ENCODE measurements around the gene PMM1. TPM values are rescaled to one million over a fixed set of nuclear protein-coding genes. Genes with fewer than 3 reads are reported as not detected.

PMM1 gene
- polyA plus RNA-seq, 2 of the 4 experiments (the other 2 are of a cell fraction), result 23.5 to 28.7 TPM

DNA sequence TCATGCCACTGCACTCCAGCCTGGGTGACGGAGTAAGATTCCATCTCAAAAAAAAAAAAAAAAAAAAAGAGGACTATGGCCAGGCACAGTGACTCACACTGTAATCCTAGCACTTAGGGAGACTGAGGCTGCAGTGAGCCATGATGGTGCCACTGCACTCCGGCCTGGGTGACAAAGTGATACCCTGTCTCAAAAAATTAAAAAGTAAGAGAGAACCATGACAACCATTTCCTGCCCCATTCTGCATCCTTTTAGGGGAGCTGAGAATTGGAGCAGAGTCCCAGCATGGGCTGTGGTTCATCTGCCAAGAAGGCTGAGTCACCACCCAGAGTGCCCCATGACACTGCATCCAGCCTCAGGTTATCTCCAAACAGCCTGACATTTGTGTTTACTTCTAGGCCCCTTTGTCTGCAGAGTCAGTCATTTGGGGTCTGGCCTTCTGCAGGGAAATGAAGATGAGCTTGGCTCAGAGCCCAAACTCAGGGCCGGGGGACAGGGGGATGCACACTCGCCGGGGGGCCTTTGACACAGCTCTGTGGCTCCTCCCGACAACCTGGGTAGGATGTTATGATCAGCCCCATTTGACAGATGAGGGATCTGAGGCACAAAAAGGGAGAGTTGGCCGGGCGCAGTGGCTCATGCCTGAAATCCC, 24.1 kb downstream of the PMM1 start:
- H3K4me1 ChIP-seq, result peaks cover 54% of the 10 kb centered on the region
- TF ChIP-seq CEBPB (IDR thresholded peaks at IDR 0.05) (no peak), MAFK (IDR thresholded peaks at IDR 0.05; ENCODE audit: partially characterized antibody) (peak; percentile 71), FOSL2 (IDR thresholded peaks at IDR 0.05) (0 out of 2 replicates have a peak, but pooled peaks have one; percentile 26), FOSL2 (CRISPR knock-in tag; IDR thresholded peaks at IDR 0.05) (peak; percentile 80), JUNB (IDR thresholded peaks at IDR 0.05) (peak; percentile 41; the same call in 1 of the 2 replicates), NFE2L2 (conservative IDR thresholded peaks at IDR 0.05; ENCODE audit: low read length) (0 out of 2 replicates have a peak, but pooled peaks have one; percentile 12)
- TF ChIP-seq, protein P1, sequence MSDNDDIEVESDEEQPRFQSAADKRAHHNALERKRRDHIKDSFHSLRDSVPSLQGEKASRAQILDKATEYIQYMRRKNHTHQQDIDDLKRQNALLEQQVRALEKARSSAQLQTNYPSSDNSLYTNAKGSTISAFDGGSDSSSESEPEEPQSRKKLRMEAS (IDR thresholded peaks at IDR 0.05), result peak; percentile 67; the same call in 1 of the 2 replicates
- H3K4me3 ChIP-seq, result no peak overlapping the region
- ATAC-seq (peak; percentile 76 to 84), FAIRE-seq (peak; percentile 39), DNase-seq (ENCODE audit: low read depth in 1 of 2, low spot score in 1 of 2) (peak; percentile 71 to 73)
- ChIA-PET POLR2A (interaction anchor here (1.2 kb wide), 1 partner anchor 24 kb away, joined by 4 read pairs; the partner anchor contains the start of gene PMM1), CTCF (interaction anchor here (0.7 to 1.7 kb wide), 10 partner anchors 11 to 88 kb away, joined by 3 to 9 read pairs (median 4); partner anchors contain the start of gene POLR3H)
- H3K4me2 ChIP-seq, result peak overlapping the region; percentile 57
- H3K9me3 ChIP-seq, result no peaks in the 10 kb centered on the region
- 19% methylated on average over 3 of the region's 8 CpGs for WGBS (ENCODE audit: missing lambda C conversion rate)
- peak overlapping the region; percentile 65 to 82 for H3K27ac ChIP-seq

DNA sequence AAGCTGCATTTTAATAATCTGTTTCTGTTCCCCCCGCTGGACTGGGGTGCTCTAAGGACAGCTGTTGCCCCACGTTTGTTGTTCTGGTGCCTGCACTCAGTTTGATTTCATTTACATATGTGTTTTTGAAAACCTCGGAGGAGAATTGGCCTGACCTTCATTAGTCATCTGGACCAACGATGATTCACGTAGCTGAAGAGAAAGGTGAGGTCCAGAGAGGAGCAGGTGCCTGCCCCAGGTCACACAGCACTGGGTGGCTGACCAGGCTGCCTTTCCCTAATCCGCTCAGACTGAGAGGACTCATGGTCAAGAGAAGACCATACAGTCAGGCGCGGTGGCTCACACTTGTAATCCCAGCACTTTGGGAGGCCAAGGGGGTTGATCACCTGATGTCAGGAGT, 25.1 kb downstream of the PMM1 start:
- Histone ChIP-seq H3K4me3 (no peak overlapping the region), H3K4me2 (no peak overlapping the region; the same call in 2 of the 3 replicates), H3K27ac (peak overlapping the region; percentile 65 to 82; a peak in 5 of 6 replicates), H3K4me1 (peaks cover 61% of the 10 kb centered on the region), H3K9me3 (no peaks in the 10 kb centered on the region)
- POLR2A ChIA-PET, result no interaction called here
- TF ChIP-seq FOSL2 (IDR thresholded peaks at IDR 0.05) (no peak), FOSL2 (CRISPR knock-in tag; IDR thresholded peaks at IDR 0.05) (peak; percentile 38; the same call in 1 of the 2 replicates), SREBF2 (IDR thresholded peaks at IDR 0.05) (no peak), ZFP36 (IDR thresholded peaks at IDR 0.05; ENCODE audit: borderline replicate concordance, partially characterized antibody) (peak; percentile 57)
- ATAC-seq, result no peak
- no peak for DNase-seq (ENCODE audit: low read depth in 1 of 2, low spot score in 1 of 2)
- WGBS (ENCODE audit: missing lambda C conversion rate), result 59% methylated on average over 7 of the region's 8 CpGs
- CTCF ChIA-PET, result interaction anchor here (0.8 to 1.7 kb wide), 3 partner anchors 12 to 46 kb away, joined by 4 to 9 read pairs (median 6); partner anchors contain the start of gene POLR3H
- no peak for FAIRE-seq

DNA sequence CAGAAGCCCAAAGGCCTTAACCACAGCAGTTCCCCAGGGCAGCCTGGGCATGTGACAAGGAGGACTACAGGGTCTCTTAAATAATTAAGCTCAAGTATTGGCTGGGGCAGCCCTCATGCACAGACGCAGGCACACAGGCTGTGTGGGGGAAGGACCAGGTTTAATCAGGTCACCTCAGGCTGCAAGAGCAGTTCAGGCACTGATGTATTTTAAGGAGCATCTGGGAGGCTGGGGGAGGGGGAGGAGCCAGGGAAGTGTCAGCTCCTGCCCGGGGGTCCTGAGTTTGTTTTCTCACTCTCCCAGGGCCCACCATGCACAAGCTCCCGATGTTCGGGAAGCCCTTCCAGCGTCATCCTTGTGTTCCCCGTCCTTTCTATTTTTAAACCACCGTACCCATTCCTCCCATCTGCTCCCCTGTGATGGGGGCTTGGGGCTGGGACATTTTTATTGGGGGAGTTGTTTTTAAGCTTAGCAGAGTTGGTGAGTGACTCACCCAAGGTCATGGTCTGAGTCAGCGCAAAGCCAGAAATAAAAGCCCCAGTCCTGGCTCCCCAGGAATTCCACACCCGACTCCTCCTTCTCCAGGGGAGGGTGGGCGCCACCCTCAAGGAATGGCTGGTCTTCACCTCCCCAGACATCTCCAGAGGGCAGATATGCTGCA, 26.5 kb downstream of the PMM1 start:
- H3K9me3 ChIP-seq, result no peaks in the 10 kb centered on the region
- H3K4me1 ChIP-seq, result peaks cover 61% of the 10 kb centered on the region
- ChIA-PET CTCF (interaction anchor here (0.6 to 1.8 kb wide), 7 partner anchors 10 to 835 kb away, joined by 3 to 8 read pairs (median 4); partner anchors contain the start of gene POLR3H), POLR2A (interaction anchor here (1.8 kb wide), 1 partner anchor 27 kb away, joined by 7 read pairs; the partner anchor contains the start of gene PMM1)
- H3K4me3 ChIP-seq, result no peak overlapping the region
- TF ChIP-seq MAFK (IDR thresholded peaks at IDR 0.05; ENCODE audit: partially characterized antibody) (peak; percentile 8), KDM1A (IDR thresholded peaks at IDR 0.05; ENCODE audit: low read depth) (no peak), FOSL2 (IDR thresholded peaks at IDR 0.05) (peak; percentile 46; the same call in 1 of the 2 replicates), FOSL2 (CRISPR knock-in tag; IDR thresholded peaks at IDR 0.05) (peak; percentile 85), JUNB (IDR thresholded peaks at IDR 0.05) (peak; percentile 38)
- peak; percentile 44 to 53 for DNase-seq (ENCODE audit: low read depth in 1 of 2, low spot score in 1 of 2)
- no peak for FAIRE-seq
- peak overlapping the region; percentile 64 for H3K4me2 ChIP-seq
- peak overlapping the region; percentile 63 to 82 for H3K27ac ChIP-seq
- WGBS (ENCODE audit: missing lambda C conversion rate), result 3% methylated on average over 9 of the region's 10 CpGs
- ATAC-seq, result peak; percentile 36 to 42; a peak in 4 of 6 replicates

DNA sequence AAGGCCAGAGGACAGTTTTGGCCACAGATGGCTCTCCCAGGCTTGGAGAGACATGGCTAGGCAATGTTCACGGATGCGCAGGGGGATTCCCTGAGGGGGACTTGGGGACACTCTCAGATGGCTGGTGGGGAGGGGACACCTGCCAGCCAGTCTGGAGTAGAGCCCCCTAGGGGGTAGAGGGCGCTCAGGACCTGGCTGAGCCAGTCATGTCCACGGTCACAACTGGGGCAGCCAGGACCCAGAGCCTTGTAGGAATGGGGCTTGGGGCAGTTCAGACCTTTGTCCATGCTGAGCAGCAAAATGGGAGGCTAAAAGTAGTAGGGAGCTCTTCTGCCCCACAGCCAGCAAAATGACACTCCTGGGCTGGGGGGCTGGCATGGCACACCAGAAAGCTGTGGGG, 27.2 kb downstream of the PMM1 start:
- Histone ChIP-seq H3K4me2 (peak overlapping the region; percentile 64), H3K4me3 (no peak overlapping the region), H3K27ac (peak overlapping the region; percentile 63 to 82; a peak in 5 of 6 replicates), H3K9me3 (no peaks in the 10 kb centered on the region), H3K4me1 (peaks cover 61% of the 10 kb centered on the region)
- ChIA-PET CTCF (interaction anchor here (0.5 to 1.8 kb wide), 6 partner anchors 11 to 45 kb away, joined by 3 to 8 read pairs (median 4); partner anchors contain the start of gene POLR3H), POLR2A (interaction anchor here (1.8 kb wide), 1 partner anchor 27 kb away, joined by 7 read pairs; the partner anchor contains the start of gene PMM1)
- FAIRE-seq (no peak), DNase-seq (ENCODE audit: low read depth in 1 of 2, low spot score in 1 of 2) (no peak), ATAC-seq (peak; percentile 28 to 30; a peak in 3 of 6 replicates)
- TF ChIP-seq, protein P2, sequence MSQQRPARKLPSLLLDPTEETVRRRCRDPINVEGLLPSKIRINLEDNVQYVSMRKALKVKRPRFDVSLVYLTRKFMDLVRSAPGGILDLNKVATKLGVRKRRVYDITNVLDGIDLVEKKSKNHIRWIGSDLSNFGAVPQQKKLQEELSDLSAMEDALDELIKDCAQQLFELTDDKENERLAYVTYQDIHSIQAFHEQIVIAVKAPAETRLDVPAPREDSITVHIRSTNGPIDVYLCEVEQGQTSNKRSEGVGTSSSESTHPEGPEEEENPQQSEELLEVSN (IDR thresholded peaks at IDR 0.05; ENCODE audit: borderline replicate concordance, low read depth), result no peak
- TF ChIP-seq JUNB (IDR thresholded peaks at IDR 0.05) (no peak), NFE2L2 (conservative IDR thresholded peaks at IDR 0.05; ENCODE audit: low read length) (no peak), EHMT2 (IDR thresholded peaks at IDR 0.05; ENCODE audit: low read depth) (no peak), HDAC2 (IDR thresholded peaks at IDR 0.05) (no peak), TFCP2L1 (CRISPR knock-in tag; IDR thresholded peaks at IDR 0.05) (no peak), RAD21 (conservative IDR thresholded peaks at IDR 0.05 in 1 of 2, IDR thresholded peaks at IDR 0.05 in 1 of 2) (no peak), GATA3 (IDR thresholded peaks at IDR 0.05; ENCODE audit: borderline replicate concordance) (no peak), HOXA7 (CRISPR knock-in tag; IDR thresholded peaks at IDR 0.05) (no peak), NPAS2 (CRISPR knock-in tag; IDR thresholded peaks at IDR 0.05; ENCODE audit: borderline replicate concordance) (no peak), CBX8 (IDR thresholded peaks at IDR 0.05) (no peak), MYC (IDR thresholded peaks at IDR 0.05; ENCODE audit: borderline replicate concordance, low read length) (no peak), CEBPB (IDR thresholded peaks at IDR 0.05) (no peak), POLR2AphosphoS2 (conservative IDR thresholded peaks at IDR 0.05; ENCODE audit: low read length) (no peak)
- 88% methylated on average over 4 of the region's 4 CpGs for WGBS (ENCODE audit: missing lambda C conversion rate)
